ENCODE measurements around the gene RNF168.

GRCh38 chr3:196458063-196458462 lies 45.5 kb downstream of the RNF168 start:
- TF ChIP-seq POLR2A (IDR thresholded peaks at IDR 0.05; ENCODE audit: low read depth, low read length) (no peak), RAD21 (IDR thresholded peaks at IDR 0.05; ENCODE audit: low read length) (no peak), USF2 (IDR thresholded peaks at IDR 0.05; ENCODE audit: low read depth, low read length) (no peak), CTCF (conservative IDR thresholded peaks at IDR 0.05; ENCODE audit: low read depth, low read length) (no peak)

Measured in IMR-90 (cell line).